ENCODE results near the gene SMIM14. TPM values are rescaled to one million over a fixed set of nuclear protein-coding genes. Genes with fewer than 3 reads are reported as not detected.
"Not testable (repeated sequence)": the region's sequence is repeated elsewhere in the genome, so short reads cannot be mapped to it uniquely, and the experiment has no call there.

The SMIM14 gene
- total and polyA plus RNA-seq, 2 experiments from 2014 or later, result 98.6 to 124 TPM

DNA sequence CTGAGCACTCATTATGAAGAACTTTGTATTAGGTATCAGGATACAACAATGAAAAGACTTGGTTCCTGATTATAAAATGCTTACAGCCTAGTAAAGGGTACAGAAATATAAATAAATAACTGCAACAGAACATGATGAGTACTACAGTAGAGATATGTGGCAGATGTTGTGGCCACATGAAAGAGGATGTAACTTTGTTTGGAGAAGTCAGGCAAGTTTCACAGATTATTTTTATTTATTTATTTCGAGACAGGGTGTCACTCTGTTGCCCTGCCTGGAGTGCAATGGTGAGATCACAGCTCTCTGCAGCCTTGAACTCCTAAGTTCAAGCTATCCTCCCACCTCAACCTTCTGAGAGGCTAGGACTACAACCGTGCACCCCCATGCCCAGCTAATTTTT, 43.5 kb upstream of the SMIM14 start:
- Histone ChIP-seq H3K36me3 (replicated peaks; ENCODE audit: insufficient read depth, low read depth) (no peaks in the 10 kb centered on the region), H3K9me3 (ENCODE audit: low read depth) (no peaks in the 10 kb centered on the region), H2AFZ (no peak overlapping the region), H3K27me3 (no peaks in the 10 kb centered on the region), H4K20me1 (ENCODE audit: insufficient read depth, poor library complexity, severe bottlenecking) (no peaks in the 10 kb centered on the region), H3K79me2 (no peaks in the 10 kb centered on the region), H3K4me2 (no peak overlapping the region), H3K4me1 (ENCODE audit: insufficient read depth) (no peaks in the 10 kb centered on the region), H3K4me3 (no peak overlapping the region), H3K27ac (no peak overlapping the region), H3K9me2 (replicated peaks; ENCODE audit: insufficient read depth) (no peaks in the 10 kb centered on the region)
- 83% methylated on average over 2 of the region's 2 CpGs for WGBS (ENCODE audit: low lambda C conversion rate, missing lambda C conversion rate)
- TF ChIP-seq, protein P1, sequence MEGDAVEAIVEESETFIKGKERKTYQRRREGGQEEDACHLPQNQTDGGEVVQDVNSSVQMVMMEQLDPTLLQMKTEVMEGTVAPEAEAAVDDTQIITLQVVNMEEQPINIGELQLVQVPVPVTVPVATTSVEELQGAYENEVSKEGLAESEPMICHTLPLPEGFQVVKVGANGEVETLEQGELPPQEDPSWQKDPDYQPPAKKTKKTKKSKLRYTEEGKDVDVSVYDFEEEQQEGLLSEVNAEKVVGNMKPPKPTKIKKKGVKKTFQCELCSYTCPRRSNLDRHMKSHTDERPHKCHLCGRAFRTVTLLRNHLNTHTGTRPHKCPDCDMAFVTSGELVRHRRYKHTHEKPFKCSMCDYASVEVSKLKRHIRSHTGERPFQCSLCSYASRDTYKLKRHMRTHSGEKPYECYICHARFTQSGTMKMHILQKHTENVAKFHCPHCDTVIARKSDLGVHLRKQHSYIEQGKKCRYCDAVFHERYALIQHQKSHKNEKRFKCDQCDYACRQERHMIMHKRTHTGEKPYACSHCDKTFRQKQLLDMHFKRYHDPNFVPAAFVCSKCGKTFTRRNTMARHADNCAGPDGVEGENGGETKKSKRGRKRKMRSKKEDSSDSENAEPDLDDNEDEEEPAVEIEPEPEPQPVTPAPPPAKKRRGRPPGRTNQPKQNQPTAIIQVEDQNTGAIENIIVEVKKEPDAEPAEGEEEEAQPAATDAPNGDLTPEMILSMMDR (IDR thresholded peaks at IDR 0.05; ENCODE audit: poor library complexity), result no peak
- no peak for TF ChIP-seq EZH2 (IDR thresholded peaks at IDR 0.05; ENCODE audit: borderline replicate concordance)
- no peak for TF ChIP-seq EZH2phosphoT487 (IDR thresholded peaks at IDR 0.05; ENCODE audit: low read depth, severe bottlenecking, unreplicated experiment)
- DNase-seq (ENCODE audit: low spot score), result no peak

DNA sequence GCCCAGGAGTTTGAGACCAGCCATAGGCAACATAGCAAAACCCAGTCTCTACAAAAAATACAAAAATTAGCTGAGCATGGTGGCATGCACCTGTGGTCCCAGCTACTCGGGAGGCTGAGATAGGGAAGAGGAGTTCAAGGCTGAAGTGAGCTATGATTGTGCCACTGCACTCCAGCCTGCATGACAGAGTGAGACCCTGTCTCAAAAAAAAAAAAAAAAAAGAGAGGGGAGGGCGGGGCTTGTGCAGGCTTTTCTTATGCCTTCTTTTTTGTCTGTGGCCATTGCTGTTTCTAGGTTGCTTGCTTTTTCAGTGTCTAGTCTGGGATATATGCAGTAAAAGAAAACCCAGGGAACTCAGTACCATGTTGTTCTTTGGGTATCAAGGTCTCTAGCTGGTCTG, 42.3 kb upstream of the SMIM14 start:
- not testable (repeated sequence) for H4K20me1 ChIP-seq (ENCODE audit: insufficient read depth, poor library complexity, severe bottlenecking); H3K4me3 ChIP-seq; H3K27me3 ChIP-seq; DNase-seq (ENCODE audit: low spot score); H3K36me3 ChIP-seq (replicated peaks; ENCODE audit: insufficient read depth, low read depth); H3K79me2 ChIP-seq; H3K4me1 ChIP-seq (ENCODE audit: insufficient read depth); H3K4me2 ChIP-seq; H3K27ac ChIP-seq; H3K9me3 ChIP-seq (ENCODE audit: low read depth); H2AFZ ChIP-seq; H3K9me2 ChIP-seq (replicated peaks; ENCODE audit: insufficient read depth)
- WGBS (ENCODE audit: low lambda C conversion rate, missing lambda C conversion rate), result 89% methylated on average over 2 of the region's 2 CpGs

DNA sequence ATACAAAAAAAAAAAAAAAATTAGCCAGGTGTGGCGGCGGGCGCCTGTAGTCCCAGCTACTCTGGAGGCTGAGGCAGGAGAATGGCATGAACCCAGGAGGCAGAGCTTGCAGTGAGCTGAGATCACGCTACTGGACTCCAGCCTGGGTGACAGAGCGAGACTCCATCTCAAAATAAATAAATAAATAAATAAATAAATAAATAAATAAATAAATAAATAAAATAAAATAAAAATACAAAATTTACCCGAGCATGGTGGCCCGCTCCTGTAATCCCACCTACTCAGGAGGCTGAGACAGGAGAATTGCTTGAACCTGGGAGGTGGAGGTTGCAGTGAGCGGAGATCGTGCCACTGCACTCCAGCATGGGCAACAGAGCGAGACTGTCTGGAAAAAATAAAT, 37.0 kb upstream of the SMIM14 start:
- not testable (repeated sequence) for H3K27me3 ChIP-seq; H3K4me3 ChIP-seq; H4K20me1 ChIP-seq (ENCODE audit: insufficient read depth, poor library complexity, severe bottlenecking); H2AFZ ChIP-seq; H3K79me2 ChIP-seq; H3K4me1 ChIP-seq (ENCODE audit: insufficient read depth); H3K4me2 ChIP-seq; H3K36me3 ChIP-seq (replicated peaks; ENCODE audit: insufficient read depth, low read depth); H3K27ac ChIP-seq; DNase-seq (ENCODE audit: low spot score); H3K9me3 ChIP-seq (ENCODE audit: low read depth); H3K9me2 ChIP-seq (replicated peaks; ENCODE audit: insufficient read depth)
- WGBS (ENCODE audit: low lambda C conversion rate, missing lambda C conversion rate), result 99% methylated on average over 10 of the region's 10 CpGs

DNA sequence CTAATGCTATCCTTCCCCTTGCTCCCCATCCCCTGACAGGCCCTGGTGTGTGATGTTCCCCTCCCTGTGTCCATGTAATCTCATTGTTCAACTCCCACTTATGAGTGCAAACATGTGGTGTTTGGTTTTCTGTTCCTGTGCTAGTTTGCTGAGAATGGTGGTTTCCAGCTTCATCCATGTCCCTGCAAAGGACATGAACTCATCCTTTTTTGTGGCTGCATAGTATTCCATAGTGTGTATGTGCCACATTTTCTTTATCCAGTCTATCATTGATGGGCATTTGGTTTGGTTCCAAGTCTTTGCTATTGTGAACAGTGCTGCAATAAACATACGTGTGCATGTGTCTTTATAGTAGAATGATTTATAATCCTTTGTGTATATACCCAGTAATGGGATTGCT, 31.6 kb upstream of the SMIM14 start:
- not testable (repeated sequence) for H2AFZ ChIP-seq; H3K27ac ChIP-seq; H3K27me3 ChIP-seq; H3K36me3 ChIP-seq (replicated peaks; ENCODE audit: insufficient read depth, low read depth); H3K9me3 ChIP-seq (ENCODE audit: low read depth); H3K9me2 ChIP-seq (replicated peaks; ENCODE audit: insufficient read depth); H3K4me3 ChIP-seq; H3K4me2 ChIP-seq; H3K4me1 ChIP-seq (ENCODE audit: insufficient read depth); H4K20me1 ChIP-seq (ENCODE audit: insufficient read depth, poor library complexity, severe bottlenecking); H3K79me2 ChIP-seq; DNase-seq (ENCODE audit: low spot score)
- WGBS (ENCODE audit: low lambda C conversion rate, missing lambda C conversion rate), result 94% methylated on average over 1 of the region's 1 CpG

DNA sequence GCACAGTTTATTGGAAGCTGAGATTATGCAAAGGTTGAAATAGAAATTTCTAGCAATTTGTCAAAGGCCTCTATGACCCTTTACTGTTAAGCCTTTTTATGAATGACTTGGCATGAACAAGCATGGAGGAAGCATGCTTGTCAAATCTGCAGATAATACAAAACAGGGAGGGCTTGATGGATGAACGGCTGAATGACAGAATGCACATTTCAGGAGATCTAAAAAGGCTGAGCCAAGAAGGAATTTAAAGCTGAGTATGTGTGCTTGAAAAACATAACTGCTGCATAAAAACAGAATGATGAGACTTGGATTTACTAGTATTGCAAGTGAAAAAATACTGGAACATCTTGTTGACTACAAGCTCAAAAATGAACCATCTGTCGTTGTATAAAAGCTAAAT, 30.2 kb upstream of the SMIM14 start:
- H3K27ac ChIP-seq, result no peak overlapping the region
- H3K79me2 ChIP-seq, result no peaks in the 10 kb centered on the region
- H3K27me3 ChIP-seq, result no peaks in the 10 kb centered on the region
- H3K9me2 ChIP-seq (replicated peaks; ENCODE audit: insufficient read depth), result no peaks in the 10 kb centered on the region
- no peaks in the 10 kb centered on the region for H3K36me3 ChIP-seq (replicated peaks; ENCODE audit: insufficient read depth, low read depth)
- 75% methylated on average over 2 of the region's 2 CpGs for WGBS (ENCODE audit: low lambda C conversion rate, missing lambda C conversion rate)
- H3K4me2 ChIP-seq, result no peak overlapping the region
- H3K9me3 ChIP-seq (ENCODE audit: low read depth), result no peaks in the 10 kb centered on the region
- DNase-seq (ENCODE audit: low spot score), result no peak
- no peak overlapping the region for H2AFZ ChIP-seq
- no peak overlapping the region for H3K4me3 ChIP-seq
- TF ChIP-seq EZH2phosphoT487 (IDR thresholded peaks at IDR 0.05; ENCODE audit: low read depth, severe bottlenecking, unreplicated experiment) (no peak), EZH2 (IDR thresholded peaks at IDR 0.05; ENCODE audit: borderline replicate concordance) (no peak)
- TF ChIP-seq, protein P1 (IDR thresholded peaks at IDR 0.05; ENCODE audit: poor library complexity), result no peak
- H3K4me1 ChIP-seq (ENCODE audit: insufficient read depth), result peaks cover 4% of the 10 kb centered on the region
- H4K20me1 ChIP-seq (ENCODE audit: insufficient read depth, poor library complexity, severe bottlenecking), result no peaks in the 10 kb centered on the region

All from hepatocyte (in vitro differentiated cells).